ENCODE measurements around the gene ORM1.

DNA sequence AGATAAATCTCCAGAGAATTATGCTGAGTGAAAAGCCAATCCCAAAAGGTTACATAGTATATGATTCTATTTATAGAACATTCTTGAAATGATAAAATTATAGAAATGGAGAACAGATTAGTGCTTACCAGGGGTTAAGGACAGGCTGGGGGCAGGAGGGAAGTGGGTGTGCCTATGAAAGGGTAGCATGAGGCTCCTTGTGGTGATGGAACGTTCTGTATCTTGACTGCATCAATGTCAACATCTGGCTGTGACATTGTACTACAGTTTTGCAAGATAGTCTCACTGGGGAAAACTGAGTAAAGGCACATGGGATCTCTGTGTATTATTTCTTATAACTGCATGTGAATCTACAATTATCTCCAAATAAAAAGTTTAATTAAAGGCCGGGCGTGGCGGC, 29.0 kb downstream of the ORM1 start:
- TF ChIP-seq, protein P1, sequence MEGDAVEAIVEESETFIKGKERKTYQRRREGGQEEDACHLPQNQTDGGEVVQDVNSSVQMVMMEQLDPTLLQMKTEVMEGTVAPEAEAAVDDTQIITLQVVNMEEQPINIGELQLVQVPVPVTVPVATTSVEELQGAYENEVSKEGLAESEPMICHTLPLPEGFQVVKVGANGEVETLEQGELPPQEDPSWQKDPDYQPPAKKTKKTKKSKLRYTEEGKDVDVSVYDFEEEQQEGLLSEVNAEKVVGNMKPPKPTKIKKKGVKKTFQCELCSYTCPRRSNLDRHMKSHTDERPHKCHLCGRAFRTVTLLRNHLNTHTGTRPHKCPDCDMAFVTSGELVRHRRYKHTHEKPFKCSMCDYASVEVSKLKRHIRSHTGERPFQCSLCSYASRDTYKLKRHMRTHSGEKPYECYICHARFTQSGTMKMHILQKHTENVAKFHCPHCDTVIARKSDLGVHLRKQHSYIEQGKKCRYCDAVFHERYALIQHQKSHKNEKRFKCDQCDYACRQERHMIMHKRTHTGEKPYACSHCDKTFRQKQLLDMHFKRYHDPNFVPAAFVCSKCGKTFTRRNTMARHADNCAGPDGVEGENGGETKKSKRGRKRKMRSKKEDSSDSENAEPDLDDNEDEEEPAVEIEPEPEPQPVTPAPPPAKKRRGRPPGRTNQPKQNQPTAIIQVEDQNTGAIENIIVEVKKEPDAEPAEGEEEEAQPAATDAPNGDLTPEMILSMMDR (conservative IDR thresholded peaks at IDR 0.05; ENCODE audit: low read length): no peak
- TF ChIP-seq EZH2phosphoT487 (IDR thresholded peaks at IDR 0.05; ENCODE audit: borderline replicate concordance, low read depth, low read length): no peak
